AG09319 (cell line): Measurements from ENCODE around the gene THADA.

Experiments used
- DNase-seq: peaks from one replicate; pipeline ENCODE4 v3.0.0-alpha.2; 2010; ENCODE audit warnings: low read depth; ENCODE audit errors: extremely low read depth
- CTCF ChIP-seq: IDR thresholded peaks from 2 replicates; pipeline ENCODE4 v1.5.1; 2011; ENCODE audit warnings: low read depth, mild to moderate bottlenecking, inconsistent platforms, low read length, moderate library complexity

Gene THADA

GRCh38 chr2:43294973-43295603, 300.8 kb downstream of the THADA start:
- no peak for DNase-seq

GRCh38 chr2:43293744-43294695, 301.8 kb downstream of the THADA start:
- peak; percentile 94 for DNase-seq
- no peak for TF ChIP-seq CTCF

More at GRCh38 chr2:43294973-43295603, 300.8 kb downstream of the THADA start:
- no peak for TF ChIP-seq CTCF

- TF ChIP-seq CTCF = no peak
- no peak for DNase-seq
These were observed 302.7 kb downstream of the THADA start for GRCh38 chr2:43292851-43293743.

- no peak for DNase-seq
- no peak for TF ChIP-seq CTCF
These were observed 303.5 kb downstream of the THADA start for GRCh38 chr2:43292297-43292696.

GRCh38 chr2:43289331-43289730, 306.5 kb downstream of the THADA start:
- no peak for DNase-seq
- no peak for TF ChIP-seq CTCF

GRCh38 chr2:43288417-43289305, 307.2 kb downstream of the THADA start:
- no peak for TF ChIP-seq CTCF
- no peak for DNase-seq
